ENCODE results near the gene CMTR1.

The CMTR1 gene

DNA sequence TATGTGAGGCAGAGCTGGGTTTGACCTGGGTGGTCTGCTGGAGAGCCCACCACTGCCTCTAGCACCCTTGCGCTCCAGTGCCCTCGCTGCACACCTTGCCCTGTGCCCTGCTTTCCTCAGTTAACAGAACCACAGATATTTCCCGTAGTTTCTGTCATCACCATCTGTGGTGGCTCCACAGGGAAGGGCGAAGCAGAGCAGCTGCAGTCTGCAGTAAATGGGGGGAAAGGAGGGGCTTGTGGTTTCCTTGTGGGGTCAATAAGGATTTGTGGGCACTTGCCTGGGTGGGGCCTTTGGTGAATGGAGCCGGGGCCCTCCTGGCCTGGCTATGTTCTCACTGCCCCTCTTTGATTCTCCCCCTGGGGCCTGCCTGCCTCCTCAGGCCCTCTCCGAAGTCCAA, 87.9 kb downstream of the CMTR1 start:
- no peak for DNase-seq (ENCODE audit: low spot score)
- TF ChIP-seq, protein P1, sequence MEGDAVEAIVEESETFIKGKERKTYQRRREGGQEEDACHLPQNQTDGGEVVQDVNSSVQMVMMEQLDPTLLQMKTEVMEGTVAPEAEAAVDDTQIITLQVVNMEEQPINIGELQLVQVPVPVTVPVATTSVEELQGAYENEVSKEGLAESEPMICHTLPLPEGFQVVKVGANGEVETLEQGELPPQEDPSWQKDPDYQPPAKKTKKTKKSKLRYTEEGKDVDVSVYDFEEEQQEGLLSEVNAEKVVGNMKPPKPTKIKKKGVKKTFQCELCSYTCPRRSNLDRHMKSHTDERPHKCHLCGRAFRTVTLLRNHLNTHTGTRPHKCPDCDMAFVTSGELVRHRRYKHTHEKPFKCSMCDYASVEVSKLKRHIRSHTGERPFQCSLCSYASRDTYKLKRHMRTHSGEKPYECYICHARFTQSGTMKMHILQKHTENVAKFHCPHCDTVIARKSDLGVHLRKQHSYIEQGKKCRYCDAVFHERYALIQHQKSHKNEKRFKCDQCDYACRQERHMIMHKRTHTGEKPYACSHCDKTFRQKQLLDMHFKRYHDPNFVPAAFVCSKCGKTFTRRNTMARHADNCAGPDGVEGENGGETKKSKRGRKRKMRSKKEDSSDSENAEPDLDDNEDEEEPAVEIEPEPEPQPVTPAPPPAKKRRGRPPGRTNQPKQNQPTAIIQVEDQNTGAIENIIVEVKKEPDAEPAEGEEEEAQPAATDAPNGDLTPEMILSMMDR (IDR thresholded peaks at IDR 0.05; ENCODE audit: extremely low read depth, missing control alignments) = no peak

DNA sequence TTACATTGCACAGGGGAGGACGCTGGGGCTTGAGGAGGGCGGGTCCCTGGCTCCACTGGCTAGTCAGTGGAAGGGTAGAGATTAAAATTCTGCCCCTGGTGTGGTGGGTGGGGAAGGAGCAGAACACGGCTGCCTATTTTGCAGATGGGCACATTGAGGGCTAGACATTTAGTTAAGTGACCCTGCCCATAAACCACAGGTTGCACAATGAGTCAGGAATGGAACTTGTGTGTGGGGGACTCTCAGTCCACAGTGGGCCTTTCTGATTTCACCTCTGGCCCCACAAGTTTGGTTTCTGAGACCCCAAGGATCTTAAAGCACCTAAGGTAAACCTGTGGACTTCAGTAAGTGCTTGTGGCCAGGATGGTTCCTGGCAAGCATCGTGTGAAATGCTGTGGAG, 88.7 kb downstream of the CMTR1 start:
- TF ChIP-seq, protein P1 (IDR thresholded peaks at IDR 0.05; ENCODE audit: extremely low read depth, missing control alignments) = no peak
- no peak for DNase-seq (ENCODE audit: low spot score)

DNA sequence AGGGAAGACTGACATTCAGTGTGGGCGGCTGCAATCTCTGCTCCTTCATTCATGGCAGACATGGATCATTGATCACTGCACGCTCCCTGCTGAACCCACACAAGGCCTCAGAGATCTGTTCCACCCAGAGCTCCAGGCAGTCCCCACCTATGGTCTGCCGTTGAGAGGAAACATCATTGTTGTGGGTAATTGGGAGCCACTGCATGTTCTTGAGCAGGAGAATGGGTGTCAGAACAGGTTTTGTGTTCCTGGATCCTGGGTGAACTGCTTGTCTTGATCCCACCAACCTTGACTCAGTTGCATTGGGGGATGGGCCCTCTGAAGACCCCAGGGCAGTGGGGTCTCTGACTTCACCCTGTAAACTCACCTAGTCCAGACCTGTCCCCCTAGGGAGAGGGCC, 89.8 kb downstream of the CMTR1 start:
- DNase-seq (ENCODE audit: low spot score) = no peak
- TF ChIP-seq, protein P1 (IDR thresholded peaks at IDR 0.05; ENCODE audit: extremely low read depth, missing control alignments) = no peak

DNA sequence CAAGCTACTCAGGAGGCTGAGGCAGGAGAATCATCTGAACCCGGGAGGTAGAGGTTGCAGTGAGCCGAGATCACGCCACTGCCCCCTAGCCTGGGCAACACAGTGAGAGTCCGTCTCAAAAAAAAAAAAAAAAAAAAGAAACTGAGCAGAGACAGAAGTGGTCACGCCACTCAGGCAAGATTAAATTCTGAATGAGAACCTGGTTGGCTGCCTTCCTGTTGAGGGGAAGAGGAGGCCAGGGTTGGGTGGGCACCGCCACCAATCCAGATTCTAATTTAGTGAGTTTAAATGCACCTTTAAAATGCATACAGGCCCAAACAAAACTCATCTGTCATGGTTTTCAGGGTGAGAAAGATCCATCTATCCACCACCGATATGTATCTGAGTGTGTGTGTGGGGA, 90.4 kb downstream of the CMTR1 start:
- TF ChIP-seq, protein P1 (IDR thresholded peaks at IDR 0.05; ENCODE audit: extremely low read depth, missing control alignments) = no peak
- no peak for DNase-seq (ENCODE audit: low spot score)

DNA sequence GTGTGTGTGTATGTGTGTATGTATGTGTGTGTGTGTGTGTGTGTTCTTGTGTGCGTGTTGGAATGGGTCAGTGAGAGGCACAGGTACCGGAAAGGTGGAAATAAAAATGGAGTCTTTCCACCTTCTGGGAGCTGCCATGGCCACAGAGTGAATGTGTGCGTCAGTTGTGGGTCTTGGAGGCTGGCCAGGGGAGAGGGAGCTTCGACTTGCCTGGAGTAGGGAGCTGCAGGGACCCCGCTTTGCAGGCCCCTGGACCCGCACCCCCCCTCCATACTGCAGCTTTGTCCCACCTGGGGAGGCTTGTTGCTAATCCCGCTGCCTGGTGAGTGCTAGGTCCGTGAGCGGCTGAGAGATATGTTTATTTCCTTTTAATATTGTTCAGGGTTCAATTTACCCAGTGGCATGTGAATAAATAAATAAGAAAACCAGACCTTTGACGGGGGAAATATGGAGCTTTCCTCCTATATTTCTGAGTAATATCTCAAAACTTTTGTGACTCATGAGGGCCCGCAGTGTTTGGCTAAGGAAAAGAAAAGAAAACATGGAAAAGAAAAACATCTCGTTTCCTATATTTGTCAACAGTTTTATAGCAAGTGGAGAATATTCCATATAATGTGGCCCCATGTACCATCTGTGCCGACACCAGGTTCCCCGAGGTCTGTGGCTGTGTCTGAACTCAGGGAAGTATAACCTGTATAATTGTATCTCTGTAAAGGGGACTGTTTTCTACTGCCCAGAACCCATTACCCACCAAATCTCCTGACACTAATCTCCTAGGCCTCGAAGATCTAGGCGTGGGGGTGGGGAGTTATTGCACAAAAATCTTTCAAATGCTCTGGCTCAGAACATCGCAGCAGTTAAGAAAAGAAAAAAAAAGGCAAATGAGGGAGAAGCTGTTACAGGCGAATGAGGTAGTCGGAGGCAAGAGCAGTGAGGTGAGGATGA, 91.3 kb downstream of the CMTR1 start:
- DNase-seq (ENCODE audit: low spot score) = no peak
- TF ChIP-seq, protein P1 (IDR thresholded peaks at IDR 0.05; ENCODE audit: extremely low read depth, missing control alignments) = no peak

DNA sequence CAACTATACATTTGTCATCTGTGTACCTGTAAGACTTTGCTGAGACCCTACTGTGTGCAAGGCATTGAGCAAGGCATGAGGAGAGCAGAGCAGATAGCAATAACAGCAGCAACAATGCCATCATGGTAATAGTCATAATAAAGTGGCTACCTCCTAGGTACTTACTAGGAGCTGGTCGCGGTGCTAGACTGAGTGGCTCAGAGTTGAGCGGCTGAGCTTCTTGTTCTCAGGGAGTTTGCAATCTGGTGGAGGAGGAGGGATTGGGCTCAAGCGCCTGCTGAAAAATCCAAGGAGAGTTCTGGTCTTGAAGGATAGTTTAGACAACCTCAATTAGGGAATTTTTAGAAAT, 91.9 kb downstream of the CMTR1 start:
- TF ChIP-seq, protein P1 (IDR thresholded peaks at IDR 0.05; ENCODE audit: extremely low read depth, missing control alignments) = no peak
- DNase-seq (ENCODE audit: low spot score) = no peak

DNA sequence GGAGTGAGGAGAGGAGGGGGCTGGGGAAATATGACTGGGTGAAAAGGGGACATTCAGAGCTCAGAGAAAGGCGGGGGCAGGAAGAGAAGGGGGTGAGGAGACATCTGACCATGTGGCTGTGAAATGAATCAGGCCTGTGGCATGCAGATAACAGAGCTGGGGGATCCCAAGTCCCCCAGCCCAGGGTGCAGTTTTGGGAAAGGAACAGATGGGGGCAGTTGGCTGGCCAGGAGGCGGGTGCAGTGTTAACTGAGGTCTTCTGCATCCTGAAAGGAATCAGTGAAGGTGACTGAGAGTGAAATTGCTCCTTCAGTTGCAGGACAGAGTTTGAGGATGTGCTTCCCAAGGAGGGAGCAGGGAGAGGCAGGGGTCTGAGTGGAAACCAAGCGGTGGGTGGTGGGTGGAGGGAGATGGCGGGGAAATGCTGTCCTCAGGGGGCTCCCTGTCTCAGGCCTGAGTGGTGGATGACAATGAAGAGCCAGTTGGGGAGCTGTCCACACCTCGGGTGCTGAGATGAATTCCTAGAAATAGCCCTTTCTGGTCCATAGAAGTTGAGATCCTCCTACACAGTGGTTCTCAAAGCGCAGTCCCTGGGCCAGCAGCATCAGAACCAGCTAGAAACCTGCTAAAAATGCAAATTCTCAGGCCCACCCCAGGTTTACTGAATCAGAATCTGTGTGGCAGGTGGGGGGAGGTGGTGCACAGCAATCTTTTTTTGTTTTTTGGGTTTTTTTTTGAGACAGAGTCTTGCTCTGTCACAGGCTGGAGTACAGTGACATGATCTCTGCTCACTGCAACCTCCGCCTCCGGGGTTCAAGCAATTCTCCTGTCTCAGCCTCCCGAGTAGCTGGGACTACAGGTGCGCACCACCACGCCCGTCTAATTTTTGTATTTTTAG, 92.7 kb downstream of the CMTR1 start:
- TF ChIP-seq, protein P1 (IDR thresholded peaks at IDR 0.05; ENCODE audit: extremely low read depth, missing control alignments) = no peak
- DNase-seq (ENCODE audit: low spot score) = no peak
